DND-41 (cell line): Measurements from ENCODE around the gene ATP9A.

Source experiments
- EZH2 ChIP-seq: IDR thresholded peaks from 3 replicates; pipeline ENCODE4 v1.6.1; 2012; ENCODE audit warnings: borderline replicate concordance, low read depth, mild to moderate bottlenecking, moderate library complexity, low read length, inconsistent platforms; ENCODE audit not compliant: severe bottlenecking
- TF ChIP-seq, protein P1 (sequence below): IDR thresholded peaks from 2 replicates; pipeline ENCODE4 v1.5.1; 2012; ENCODE audit warnings: borderline replicate concordance, low read length, moderate library complexity, mild to moderate bottlenecking; ENCODE audit not compliant: poor library complexity, severe bottlenecking; ENCODE audit errors: extremely low read depth

GRCh38 chr20:51799401-51799860 is 31.2 kb upstream of the ATP9A start:
- TF ChIP-seq, protein P1, sequence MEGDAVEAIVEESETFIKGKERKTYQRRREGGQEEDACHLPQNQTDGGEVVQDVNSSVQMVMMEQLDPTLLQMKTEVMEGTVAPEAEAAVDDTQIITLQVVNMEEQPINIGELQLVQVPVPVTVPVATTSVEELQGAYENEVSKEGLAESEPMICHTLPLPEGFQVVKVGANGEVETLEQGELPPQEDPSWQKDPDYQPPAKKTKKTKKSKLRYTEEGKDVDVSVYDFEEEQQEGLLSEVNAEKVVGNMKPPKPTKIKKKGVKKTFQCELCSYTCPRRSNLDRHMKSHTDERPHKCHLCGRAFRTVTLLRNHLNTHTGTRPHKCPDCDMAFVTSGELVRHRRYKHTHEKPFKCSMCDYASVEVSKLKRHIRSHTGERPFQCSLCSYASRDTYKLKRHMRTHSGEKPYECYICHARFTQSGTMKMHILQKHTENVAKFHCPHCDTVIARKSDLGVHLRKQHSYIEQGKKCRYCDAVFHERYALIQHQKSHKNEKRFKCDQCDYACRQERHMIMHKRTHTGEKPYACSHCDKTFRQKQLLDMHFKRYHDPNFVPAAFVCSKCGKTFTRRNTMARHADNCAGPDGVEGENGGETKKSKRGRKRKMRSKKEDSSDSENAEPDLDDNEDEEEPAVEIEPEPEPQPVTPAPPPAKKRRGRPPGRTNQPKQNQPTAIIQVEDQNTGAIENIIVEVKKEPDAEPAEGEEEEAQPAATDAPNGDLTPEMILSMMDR = no peak
- TF ChIP-seq EZH2 = no peak
